ENCODE results near the gene LNX2.

The LNX2 gene

GRCh38 chr13:27600711-27601110 lies 19.6 kb downstream of the LNX2 start:
- H4K20me1 ChIP-seq (ENCODE audit: insufficient read depth, low read length) = no peaks in the 10 kb centered on the region
- peaks cover 4% of the 10 kb centered on the region; the same call in 1 of the 2 replicates for H3K79me2 ChIP-seq (ENCODE audit: insufficient read depth, low read length)
- no peaks in the 10 kb centered on the region for H3K36me3 ChIP-seq (ENCODE audit: insufficient read depth, low read length)
- H3K9me2 ChIP-seq (ENCODE audit: low read depth, low read length) = no peaks in the 10 kb centered on the region
- no peak overlapping the region for H3K4me3 ChIP-seq (ENCODE audit: low read depth, low read length, poor library complexity, severe bottlenecking)
- 0 out of 2 replicates have a peak, but pooled peaks cover 3% of the 10 kb centered on the region for H3K9me3 ChIP-seq (ENCODE audit: low read length)
- H3K4me2 ChIP-seq (ENCODE audit: low read length) = no peak overlapping the region
- H3K27me3 ChIP-seq (ENCODE audit: insufficient read depth, low read length) = no peaks in the 10 kb centered on the region
- no peaks in the 10 kb centered on the region for H3K4me1 ChIP-seq (ENCODE audit: insufficient read depth, low read length, severe bottlenecking)
- no peak overlapping the region for H3K9ac ChIP-seq (ENCODE audit: low read length)
- TF ChIP-seq CTCF (IDR thresholded peaks at IDR 0.05; ENCODE audit: low read length) = no peak
- no peak overlapping the region for H3K27ac ChIP-seq (ENCODE audit: low read depth, low read length, poor library complexity, severe bottlenecking)
- no peak overlapping the region for H2AFZ ChIP-seq (ENCODE audit: low read length)
- H3F3A ChIP-seq (ENCODE audit: insufficient read depth, low read length) = no peaks in the 10 kb centered on the region

- H3K9me3 ChIP-seq (ENCODE audit: low read length) = 0 out of 2 replicates have a peak, but pooled peaks cover 3% of the 10 kb centered on the region
- no peak overlapping the region for H2AFZ ChIP-seq (ENCODE audit: low read length)
- TF ChIP-seq CTCF (IDR thresholded peaks at IDR 0.05; ENCODE audit: low read length) (no peak), EZH2 (IDR thresholded peaks at IDR 0.05; ENCODE audit: borderline replicate concordance, low read length) (no peak)
- peaks cover 4% of the 10 kb centered on the region; the same call in 1 of the 2 replicates for H3K79me2 ChIP-seq (ENCODE audit: insufficient read depth, low read length)
- no peaks in the 10 kb centered on the region for H3K9me2 ChIP-seq (ENCODE audit: low read depth, low read length)
- H3K36me3 ChIP-seq (ENCODE audit: insufficient read depth, low read length) = no peaks in the 10 kb centered on the region
- no peak overlapping the region for H3K27ac ChIP-seq (ENCODE audit: low read depth, low read length, poor library complexity, severe bottlenecking)
- no peak overlapping the region for H3K9ac ChIP-seq (ENCODE audit: low read length)
- H4K20me1 ChIP-seq (ENCODE audit: insufficient read depth, low read length) = no peaks in the 10 kb centered on the region
- H3K4me1 ChIP-seq (ENCODE audit: insufficient read depth, low read length, severe bottlenecking) = no peaks in the 10 kb centered on the region
- no peak overlapping the region for H3K4me3 ChIP-seq (ENCODE audit: low read depth, low read length, poor library complexity, severe bottlenecking)
- no peaks in the 10 kb centered on the region for H3F3A ChIP-seq (ENCODE audit: insufficient read depth, low read length)
- H3K27me3 ChIP-seq (ENCODE audit: insufficient read depth, low read length) = no peaks in the 10 kb centered on the region
- H3K4me2 ChIP-seq (ENCODE audit: low read length) = no peak overlapping the region
These were observed 20.3 kb downstream of the LNX2 start for GRCh38 chr13:27599845-27600553.

- Histone ChIP-seq H3K4me3 (ENCODE audit: low read depth, low read length, poor library complexity, severe bottlenecking) (no peak overlapping the region), H3K9me2 (ENCODE audit: low read depth, low read length) (no peaks in the 10 kb centered on the region), H3K9me3 (ENCODE audit: low read length) (0 out of 2 replicates have a peak, but pooled peaks cover 3% of the 10 kb centered on the region), H3K4me1 (ENCODE audit: insufficient read depth, low read length, severe bottlenecking) (no peaks in the 10 kb centered on the region), H4K20me1 (ENCODE audit: insufficient read depth, low read length) (no peaks in the 10 kb centered on the region), H3K36me3 (ENCODE audit: insufficient read depth, low read length) (no peaks in the 10 kb centered on the region), H3F3A (ENCODE audit: insufficient read depth, low read length) (no peaks in the 10 kb centered on the region), H2AFZ (ENCODE audit: low read length) (no peak overlapping the region), H3K79me2 (ENCODE audit: insufficient read depth, low read length) (peaks cover 4% of the 10 kb centered on the region; the same call in 1 of the 2 replicates), H3K27ac (ENCODE audit: low read depth, low read length, poor library complexity, severe bottlenecking) (no peak overlapping the region), H3K9ac (ENCODE audit: low read length) (no peak overlapping the region), H3K27me3 (ENCODE audit: insufficient read depth, low read length) (no peaks in the 10 kb centered on the region), H3K4me2 (ENCODE audit: low read length) (no peak overlapping the region)
- no peak for TF ChIP-seq EZH2 (IDR thresholded peaks at IDR 0.05; ENCODE audit: borderline replicate concordance, low read length)
- no peak for TF ChIP-seq CTCF (IDR thresholded peaks at IDR 0.05; ENCODE audit: low read length)
These were observed 21.2 kb downstream of the LNX2 start for GRCh38 chr13:27599096-27599495.
